HepG2 (cell line): ENCODE measurements around the gene RASA3.

ENCODE experiments used
- ARID2 ChIP-seq: sonication (generic); formaldehyde crosslinking; IDR thresholded peaks from 2 replicates; pipeline ENCODE4 v1.8.1; 2022; ENCODE audit warnings: mild to moderate bottlenecking, missing genetic modification reagents, borderline replicate concordance
- BHLHE40 ChIP-seq: IDR thresholded peaks from 2 replicates; pipeline ENCODE4 v1.6.1; 2011; ENCODE audit warnings: low read length, improper control_type of control experiment
- CCAR2 ChIP-seq: fragments of 200-400 bp; formaldehyde crosslinking; optimal IDR thresholded peaks from 2 replicates; pipeline ENCODE3; 2018; ENCODE audit warnings: low read depth, mild to moderate bottlenecking, low read length, moderate library complexity
- FOSL1 ChIP-seq: sonication (generic); formaldehyde crosslinking; IDR thresholded peaks from 2 replicates; pipeline ENCODE4 v1.9.0; 2021; ENCODE audit warnings: missing genetic modification reagents, borderline replicate concordance
- PAWR ChIP-seq: sonication (generic); formaldehyde crosslinking; IDR thresholded peaks from 2 replicates; pipeline ENCODE4 v1.4.0; 2020; ENCODE audit warnings: missing genetic modification reagents, mild to moderate bottlenecking, borderline replicate concordance
- POLR2AphosphoS5 ChIP-seq: IDR thresholded peaks from 2 replicates; pipeline ENCODE4 v1.6.1; 2012; ENCODE audit warnings: low read depth, low read length
- PRPF4 ChIP-seq: fragments of 200-400 bp; formaldehyde crosslinking; IDR thresholded peaks from 2 replicates; pipeline ENCODE4 v1.6.1; 2016; ENCODE audit warnings: low read length, low read depth; ENCODE audit not compliant: poor library complexity, severe bottlenecking
- SRSF9 ChIP-seq: fragments of 200-400 bp; formaldehyde crosslinking; IDR thresholded peaks from 2 replicates; pipeline ENCODE4 v1.6.1; 2018; ENCODE audit warnings: borderline replicate concordance, mild to moderate bottlenecking, low read depth, low read length; ENCODE audit not compliant: insufficient read depth, poor library complexity, severe bottlenecking
- TF ChIP-seq, protein P1 (sequence below): sonication (generic); formaldehyde crosslinking; IDR thresholded peaks from 2 replicates; pipeline ENCODE4 v1.5.0; 2020; ENCODE audit warnings: missing genetic modification reagents
- TF ChIP-seq, protein P2 (sequence below): IDR thresholded peaks from 2 replicates; pipeline ENCODE4 v1.6.1; 2016; ENCODE audit warnings: low read depth, control low read depth
- TF ChIP-seq, protein P3 (sequence below): sonication (generic); formaldehyde crosslinking; IDR thresholded peaks from 2 replicates; pipeline ENCODE4 v1.5.0; 2020; ENCODE audit warnings: mild to moderate bottlenecking, missing genetic modification reagents, moderate library complexity
- TF ChIP-seq, protein P4 (sequence below): sonication (generic); formaldehyde crosslinking; IDR thresholded peaks from 2 replicates; pipeline ENCODE4 v1.8.1; 2022; ENCODE audit warnings: mild to moderate bottlenecking, missing genetic modification reagents
- TF ChIP-seq, protein P5 (sequence below), 2 experiments: IDR thresholded peaks; 2 replicates each; pipeline ENCODE4 v1.6.1; 2011 to 2012; ENCODE audit warnings: low read length in 2 of 2, borderline replicate concordance in 1 of 2, low read depth in 1 of 2, mild to moderate bottlenecking in 1 of 2, moderate library complexity in 1 of 2

DNA sequence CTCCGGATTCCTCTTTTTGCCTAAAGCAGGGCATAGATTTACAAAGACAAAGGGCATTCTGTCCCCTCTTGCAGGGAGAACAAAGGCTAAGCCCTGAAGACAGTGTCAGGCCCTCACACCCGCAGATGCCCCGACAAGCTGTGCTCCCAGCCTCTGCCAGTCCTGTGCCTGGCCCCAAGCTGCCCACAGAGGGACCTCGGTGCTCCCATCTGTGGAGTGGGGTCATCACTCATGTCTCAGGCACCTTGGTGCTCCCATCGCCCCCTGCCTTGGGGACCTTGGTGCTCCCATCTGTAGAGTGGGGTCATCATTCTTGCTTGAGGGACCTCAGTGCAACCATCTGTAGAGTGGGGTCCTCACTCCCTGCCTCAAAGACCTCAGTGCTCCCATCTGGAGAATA, 182.9 kb downstream of the RASA3 start:
- TF ChIP-seq PRPF4, result no peak
- TF ChIP-seq POLR2AphosphoS5, result no peak
- TF ChIP-seq, protein P1, sequence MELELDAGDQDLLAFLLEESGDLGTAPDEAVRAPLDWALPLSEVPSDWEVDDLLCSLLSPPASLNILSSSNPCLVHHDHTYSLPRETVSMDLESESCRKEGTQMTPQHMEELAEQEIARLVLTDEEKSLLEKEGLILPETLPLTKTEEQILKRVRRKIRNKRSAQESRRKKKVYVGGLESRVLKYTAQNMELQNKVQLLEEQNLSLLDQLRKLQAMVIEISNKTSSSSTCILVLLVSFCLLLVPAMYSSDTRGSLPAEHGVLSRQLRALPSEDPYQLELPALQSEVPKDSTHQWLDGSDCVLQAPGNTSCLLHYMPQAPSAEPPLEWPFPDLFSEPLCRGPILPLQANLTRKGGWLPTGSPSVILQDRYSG (CRISPR knock-in tag), result no peak
- TF ChIP-seq, protein P2, sequence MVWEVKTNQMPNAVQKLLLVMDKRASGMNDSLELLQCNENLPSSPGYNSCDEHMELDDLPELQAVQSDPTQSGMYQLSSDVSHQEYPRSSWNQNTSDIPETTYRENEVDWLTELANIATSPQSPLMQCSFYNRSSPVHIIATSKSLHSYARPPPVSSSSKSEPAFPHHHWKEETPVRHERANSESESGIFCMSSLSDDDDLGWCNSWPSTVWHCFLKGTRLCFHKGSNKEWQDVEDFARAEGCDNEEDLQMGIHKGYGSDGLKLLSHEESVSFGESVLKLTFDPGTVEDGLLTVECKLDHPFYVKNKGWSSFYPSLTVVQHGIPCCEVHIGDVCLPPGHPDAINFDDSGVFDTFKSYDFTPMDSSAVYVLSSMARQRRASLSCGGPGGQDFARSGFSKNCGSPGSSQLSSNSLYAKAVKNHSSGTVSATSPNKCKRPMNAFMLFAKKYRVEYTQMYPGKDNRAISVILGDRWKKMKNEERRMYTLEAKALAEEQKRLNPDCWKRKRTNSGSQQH (CRISPR knock-in tag), result no peak
- no peak for TF ChIP-seq BHLHE40
- TF ChIP-seq CCAR2, result no peak
- TF ChIP-seq PAWR (CRISPR knock-in tag), result no peak
- no peak for TF ChIP-seq SRSF9
- TF ChIP-seq, protein P3, sequence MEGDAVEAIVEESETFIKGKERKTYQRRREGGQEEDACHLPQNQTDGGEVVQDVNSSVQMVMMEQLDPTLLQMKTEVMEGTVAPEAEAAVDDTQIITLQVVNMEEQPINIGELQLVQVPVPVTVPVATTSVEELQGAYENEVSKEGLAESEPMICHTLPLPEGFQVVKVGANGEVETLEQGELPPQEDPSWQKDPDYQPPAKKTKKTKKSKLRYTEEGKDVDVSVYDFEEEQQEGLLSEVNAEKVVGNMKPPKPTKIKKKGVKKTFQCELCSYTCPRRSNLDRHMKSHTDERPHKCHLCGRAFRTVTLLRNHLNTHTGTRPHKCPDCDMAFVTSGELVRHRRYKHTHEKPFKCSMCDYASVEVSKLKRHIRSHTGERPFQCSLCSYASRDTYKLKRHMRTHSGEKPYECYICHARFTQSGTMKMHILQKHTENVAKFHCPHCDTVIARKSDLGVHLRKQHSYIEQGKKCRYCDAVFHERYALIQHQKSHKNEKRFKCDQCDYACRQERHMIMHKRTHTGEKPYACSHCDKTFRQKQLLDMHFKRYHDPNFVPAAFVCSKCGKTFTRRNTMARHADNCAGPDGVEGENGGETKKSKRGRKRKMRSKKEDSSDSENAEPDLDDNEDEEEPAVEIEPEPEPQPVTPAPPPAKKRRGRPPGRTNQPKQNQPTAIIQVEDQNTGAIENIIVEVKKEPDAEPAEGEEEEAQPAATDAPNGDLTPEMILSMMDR (CRISPR knock-in tag), result no peak
- TF ChIP-seq ARID2, result no peak
- TF ChIP-seq, protein P4, sequence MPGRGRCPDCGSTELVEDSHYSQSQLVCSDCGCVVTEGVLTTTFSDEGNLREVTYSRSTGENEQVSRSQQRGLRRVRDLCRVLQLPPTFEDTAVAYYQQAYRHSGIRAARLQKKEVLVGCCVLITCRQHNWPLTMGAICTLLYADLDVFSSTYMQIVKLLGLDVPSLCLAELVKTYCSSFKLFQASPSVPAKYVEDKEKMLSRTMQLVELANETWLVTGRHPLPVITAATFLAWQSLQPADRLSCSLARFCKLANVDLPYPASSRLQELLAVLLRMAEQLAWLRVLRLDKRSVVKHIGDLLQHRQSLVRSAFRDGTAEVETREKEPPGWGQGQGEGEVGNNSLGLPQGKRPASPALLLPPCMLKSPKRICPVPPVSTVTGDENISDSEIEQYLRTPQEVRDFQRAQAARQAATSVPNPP (CRISPR knock-in tag), result no peak
- TF ChIP-seq, protein P5, sequence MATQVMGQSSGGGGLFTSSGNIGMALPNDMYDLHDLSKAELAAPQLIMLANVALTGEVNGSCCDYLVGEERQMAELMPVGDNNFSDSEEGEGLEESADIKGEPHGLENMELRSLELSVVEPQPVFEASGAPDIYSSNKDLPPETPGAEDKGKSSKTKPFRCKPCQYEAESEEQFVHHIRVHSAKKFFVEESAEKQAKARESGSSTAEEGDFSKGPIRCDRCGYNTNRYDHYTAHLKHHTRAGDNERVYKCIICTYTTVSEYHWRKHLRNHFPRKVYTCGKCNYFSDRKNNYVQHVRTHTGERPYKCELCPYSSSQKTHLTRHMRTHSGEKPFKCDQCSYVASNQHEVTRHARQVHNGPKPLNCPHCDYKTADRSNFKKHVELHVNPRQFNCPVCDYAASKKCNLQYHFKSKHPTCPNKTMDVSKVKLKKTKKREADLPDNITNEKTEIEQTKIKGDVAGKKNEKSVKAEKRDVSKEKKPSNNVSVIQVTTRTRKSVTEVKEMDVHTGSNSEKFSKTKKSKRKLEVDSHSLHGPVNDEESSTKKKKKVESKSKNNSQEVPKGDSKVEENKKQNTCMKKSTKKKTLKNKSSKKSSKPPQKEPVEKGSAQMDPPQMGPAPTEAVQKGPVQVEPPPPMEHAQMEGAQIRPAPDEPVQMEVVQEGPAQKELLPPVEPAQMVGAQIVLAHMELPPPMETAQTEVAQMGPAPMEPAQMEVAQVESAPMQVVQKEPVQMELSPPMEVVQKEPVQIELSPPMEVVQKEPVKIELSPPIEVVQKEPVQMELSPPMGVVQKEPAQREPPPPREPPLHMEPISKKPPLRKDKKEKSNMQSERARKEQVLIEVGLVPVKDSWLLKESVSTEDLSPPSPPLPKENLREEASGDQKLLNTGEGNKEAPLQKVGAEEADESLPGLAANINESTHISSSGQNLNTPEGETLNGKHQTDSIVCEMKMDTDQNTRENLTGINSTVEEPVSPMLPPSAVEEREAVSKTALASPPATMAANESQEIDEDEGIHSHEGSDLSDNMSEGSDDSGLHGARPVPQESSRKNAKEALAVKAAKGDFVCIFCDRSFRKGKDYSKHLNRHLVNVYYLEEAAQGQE (IDR thresholded peaks at IDR 0.05; ENCODE audit: borderline replicate concordance in 1 of 2, low read depth in 1 of 2, low read length in 2 of 2), result no peak
- TF ChIP-seq FOSL1 (CRISPR knock-in tag), result no peak
